Esophagus squamous epithelium (tissue), 4 donors: Measurements from ENCODE around the gene SHISAL2A.

Experiments used
- POLR2A ChIP-seq, 4 donors: fragments of 450-650 bp; IDR thresholded peaks; one replicate each; pipeline ENCODE4 v1.6.1; 2017; ENCODE audit warnings: antibody characterized with exemption in 4 of 4, mild to moderate bottlenecking in 4 of 4, moderate library complexity in 3 of 4
- TF ChIP-seq, protein P1 (sequence below), 6 experiments: fragments of 450-650 bp in 4 of 6; fragments of 200-600 bp in 2 of 6; sonication (generic) in 2 of 6; IDR thresholded peaks; one replicate each; pipeline ENCODE4 v1.5.1; 2016 to 2019; ENCODE audit warnings: antibody characterized with exemption in 6 of 6, mild to moderate bottlenecking in 4 of 6, moderate library complexity in 4 of 6

- no peak for TF ChIP-seq POLR2A (IDR thresholded peaks at IDR 0.05)
- TF ChIP-seq, protein P1, sequence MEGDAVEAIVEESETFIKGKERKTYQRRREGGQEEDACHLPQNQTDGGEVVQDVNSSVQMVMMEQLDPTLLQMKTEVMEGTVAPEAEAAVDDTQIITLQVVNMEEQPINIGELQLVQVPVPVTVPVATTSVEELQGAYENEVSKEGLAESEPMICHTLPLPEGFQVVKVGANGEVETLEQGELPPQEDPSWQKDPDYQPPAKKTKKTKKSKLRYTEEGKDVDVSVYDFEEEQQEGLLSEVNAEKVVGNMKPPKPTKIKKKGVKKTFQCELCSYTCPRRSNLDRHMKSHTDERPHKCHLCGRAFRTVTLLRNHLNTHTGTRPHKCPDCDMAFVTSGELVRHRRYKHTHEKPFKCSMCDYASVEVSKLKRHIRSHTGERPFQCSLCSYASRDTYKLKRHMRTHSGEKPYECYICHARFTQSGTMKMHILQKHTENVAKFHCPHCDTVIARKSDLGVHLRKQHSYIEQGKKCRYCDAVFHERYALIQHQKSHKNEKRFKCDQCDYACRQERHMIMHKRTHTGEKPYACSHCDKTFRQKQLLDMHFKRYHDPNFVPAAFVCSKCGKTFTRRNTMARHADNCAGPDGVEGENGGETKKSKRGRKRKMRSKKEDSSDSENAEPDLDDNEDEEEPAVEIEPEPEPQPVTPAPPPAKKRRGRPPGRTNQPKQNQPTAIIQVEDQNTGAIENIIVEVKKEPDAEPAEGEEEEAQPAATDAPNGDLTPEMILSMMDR (IDR thresholded peaks at IDR 0.05) = no peak
These were observed 30.7 kb downstream of the SHISAL2A start for GRCh38 chr1:52663716-52664115.
